Cortex of kidney (tissue), 1 donor: ENCODE data around the gene ZNF366.

Experiments
- DNase-seq: peaks from one replicate; lab custom pipeline; 2025; lab: John Stamatoyannopoulos, UW

The ZNF366 gene

DNA sequence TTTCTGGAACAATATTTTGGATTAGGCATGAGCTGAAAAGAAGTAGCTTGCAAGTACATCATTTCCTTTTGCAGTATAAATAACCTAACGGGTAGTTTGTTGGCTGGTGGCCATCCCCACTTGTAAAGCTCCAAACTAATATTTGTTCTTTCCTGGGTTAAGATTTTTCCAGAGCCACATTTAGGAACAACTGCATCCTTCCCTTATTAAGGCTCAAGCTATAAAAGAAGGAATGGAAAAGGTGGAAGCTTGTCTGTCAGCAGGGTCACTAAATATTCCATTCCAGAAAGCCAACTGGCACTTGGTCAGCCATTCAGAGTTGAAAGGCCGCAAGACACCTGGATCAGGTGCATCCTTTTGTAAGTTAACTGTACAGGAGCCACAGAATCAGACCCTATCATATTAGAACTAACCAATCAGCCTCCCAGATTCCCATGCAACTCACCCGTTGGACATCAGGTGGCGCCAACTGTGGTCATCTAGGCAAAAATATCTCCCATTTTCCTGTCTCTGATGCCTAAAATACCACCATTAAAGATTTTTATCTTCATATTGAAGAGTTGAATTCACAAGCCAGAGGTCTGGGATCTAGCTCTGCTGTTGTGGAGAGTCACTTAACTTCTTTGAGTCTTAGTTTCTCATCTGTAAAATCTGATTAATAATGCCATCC, 104.1 kb downstream of the ZNF366 start:
- DNase-seq, result no peak

DNA sequence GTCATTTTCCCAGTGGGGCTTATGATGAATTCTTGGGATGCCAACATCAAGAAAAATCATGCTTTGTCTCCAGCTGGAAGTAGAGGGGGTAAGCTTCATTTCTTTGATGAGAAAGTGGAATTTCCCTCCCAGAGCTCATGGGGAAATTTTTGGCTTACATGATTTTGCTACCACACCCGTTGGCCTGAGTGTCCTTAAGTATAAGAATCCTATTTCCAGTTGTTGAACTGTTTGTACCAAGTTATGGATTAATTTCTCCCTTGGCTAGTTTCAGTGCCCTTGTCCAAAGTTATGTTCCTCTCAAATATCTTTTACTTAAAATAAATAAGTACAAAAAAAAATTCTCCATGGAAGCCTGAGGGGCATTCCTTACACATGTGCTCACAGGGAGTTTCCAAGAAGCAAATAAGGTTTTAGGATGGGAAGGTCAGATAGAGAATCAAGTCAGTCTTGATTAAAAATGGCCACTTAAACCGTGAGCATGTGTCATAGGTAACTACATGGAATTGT, 104.8 kb downstream of the ZNF366 start:
- DNase-seq, result no peak

DNA sequence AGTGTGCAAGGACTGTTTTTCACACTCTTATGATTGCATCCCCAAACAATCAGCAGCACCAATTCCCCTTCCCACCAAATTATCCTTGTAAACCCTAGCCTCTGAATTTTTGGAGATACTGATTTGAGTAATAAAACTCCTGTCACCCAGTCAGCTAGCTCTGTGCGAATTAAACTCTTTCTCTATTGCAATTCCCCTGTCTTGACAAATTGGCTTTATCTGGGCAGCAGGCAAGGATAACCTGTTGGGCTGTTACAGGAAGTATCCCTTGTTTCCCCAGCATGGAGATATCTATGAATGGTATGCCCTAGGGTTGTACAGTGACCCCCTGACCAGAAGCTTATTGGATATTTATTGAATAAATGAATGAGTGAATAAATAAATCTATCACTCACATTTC, 106.3 kb downstream of the ZNF366 start:
- no peak for DNase-seq

DNA sequence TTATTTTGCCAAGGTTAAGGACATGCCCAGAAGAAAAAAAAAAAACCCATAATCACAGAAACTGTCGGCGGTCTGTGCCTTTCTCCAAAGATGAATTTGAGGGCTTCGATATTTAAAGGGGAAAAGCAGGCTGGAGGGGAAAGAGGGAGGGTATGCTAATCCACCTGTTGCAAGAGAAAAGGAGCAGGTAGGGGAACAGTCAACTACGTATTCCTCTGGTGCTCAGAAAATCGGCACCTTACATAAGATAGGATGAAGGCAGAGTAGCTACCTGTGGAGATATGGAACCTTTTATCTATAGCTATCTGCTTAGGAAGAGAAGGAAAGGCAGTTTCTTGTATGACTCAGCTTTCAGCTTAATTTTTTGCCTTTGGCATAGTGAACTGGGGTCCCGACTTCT, 109.4 kb downstream of the ZNF366 start:
- DNase-seq, result no peak

DNA sequence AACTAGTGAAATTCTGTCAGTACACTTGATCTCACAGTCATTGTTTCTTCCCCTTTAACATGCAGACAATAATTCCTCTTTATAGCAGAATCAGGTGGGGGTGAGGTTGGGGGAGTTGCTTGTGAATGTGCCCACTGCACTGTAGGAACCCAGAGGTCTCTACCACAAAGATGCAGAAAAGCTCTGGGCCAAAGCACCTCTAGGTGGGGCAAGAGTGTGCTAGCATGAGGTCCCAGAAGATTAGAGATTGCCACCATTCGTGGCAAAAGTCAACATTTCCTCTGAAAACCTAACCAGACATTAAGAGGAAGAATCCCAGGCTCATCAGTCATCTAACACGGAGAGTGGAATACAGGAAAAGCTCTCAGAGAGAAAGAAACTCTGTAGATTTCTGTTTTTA, 112.5 kb downstream of the ZNF366 start:
- no peak for DNase-seq

DNA sequence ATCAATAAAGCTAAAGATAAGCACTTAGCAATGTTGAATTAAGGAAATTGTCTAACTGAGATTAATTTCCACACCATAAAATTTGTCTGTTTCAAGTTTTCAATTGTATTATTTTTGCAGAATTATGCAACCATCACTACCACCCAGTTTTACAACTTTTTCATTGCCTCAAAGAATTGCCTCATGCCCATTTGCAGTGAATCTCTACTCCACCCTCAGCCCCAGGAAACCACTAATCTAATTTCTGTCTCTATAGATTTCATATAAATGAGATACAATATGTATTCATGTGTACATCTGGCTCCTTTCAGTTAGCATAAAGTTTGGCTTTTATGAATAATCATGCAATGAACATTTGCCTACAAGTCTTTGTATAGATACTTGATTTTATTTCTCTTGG, 114.2 kb downstream of the ZNF366 start:
- DNase-seq, result no peak
